ENCODE data around the gene WNT9A.

DNA sequence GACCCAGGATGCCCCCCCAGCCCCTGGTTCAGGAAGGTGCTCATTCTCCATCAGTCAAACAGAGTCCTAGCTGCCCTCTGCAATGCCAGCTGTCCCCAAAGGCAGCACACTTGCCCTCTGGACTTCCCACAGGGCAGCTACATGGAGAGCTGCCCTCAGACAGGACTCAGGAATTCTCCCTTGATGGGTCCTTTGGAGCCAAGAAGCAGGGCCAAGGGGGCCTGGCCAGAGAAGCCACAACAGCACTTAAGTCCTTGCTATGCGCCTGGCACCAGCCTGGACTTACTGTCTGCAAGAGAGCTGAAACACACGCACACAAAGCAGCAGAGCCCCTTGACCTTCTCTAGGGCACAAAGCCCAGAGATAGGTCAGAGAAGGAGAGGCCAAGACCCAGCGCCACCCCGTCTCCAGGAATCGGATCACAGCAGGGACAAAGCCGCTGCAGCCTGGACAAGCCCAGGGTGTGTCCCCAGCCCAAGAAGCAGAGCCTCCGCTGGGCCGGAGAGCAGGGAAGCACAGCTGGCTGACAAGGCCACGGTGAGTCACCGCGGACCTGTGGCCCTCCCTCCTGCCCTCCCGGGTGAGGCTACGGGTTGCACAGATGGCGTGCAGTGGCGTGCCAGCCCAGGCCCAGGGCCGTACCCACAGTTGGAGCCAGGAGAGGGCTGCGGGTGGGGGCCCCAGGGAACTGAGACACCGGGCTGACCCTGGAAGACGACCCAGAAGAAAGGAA is 1.7 kb downstream of the WNT9A start:
- TF ChIP-seq ZNF766 (CRISPR knock-in tag; conservative IDR thresholded peaks at IDR 0.05) (no peak), HDAC2 (IDR thresholded peaks at IDR 0.05) (no peak), RBM17 (IDR thresholded peaks at IDR 0.05; ENCODE audit: borderline replicate concordance, low read depth, low read length) (no peak), KLF16 (IDR thresholded peaks at IDR 0.05) (no peak), MXI1 (IDR thresholded peaks at IDR 0.05; ENCODE audit: low read depth, low read length) (no peak), HDGF (IDR thresholded peaks at IDR 0.05) (no peak), HDAC6 (IDR thresholded peaks at IDR 0.05; ENCODE audit: low read depth, low read length) (no peak), ZC3H4 (CRISPR knock-in tag; IDR thresholded peaks at IDR 0.05; ENCODE audit: borderline replicate concordance) (no peak), CAMTA2 (CRISPR knock-in tag; conservative IDR thresholded peaks at IDR 0.05) (no peak)
- TF ChIP-seq, protein P1, sequence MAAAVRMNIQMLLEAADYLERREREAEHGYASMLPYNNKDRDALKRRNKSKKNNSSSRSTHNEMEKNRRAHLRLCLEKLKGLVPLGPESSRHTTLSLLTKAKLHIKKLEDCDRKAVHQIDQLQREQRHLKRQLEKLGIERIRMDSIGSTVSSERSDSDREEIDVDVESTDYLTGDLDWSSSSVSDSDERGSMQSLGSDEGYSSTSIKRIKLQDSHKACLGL (CRISPR knock-in tag; IDR thresholded peaks at IDR 0.05; ENCODE audit: borderline replicate concordance, poor library complexity, severe bottlenecking): no peak
- TF ChIP-seq, protein P2, sequence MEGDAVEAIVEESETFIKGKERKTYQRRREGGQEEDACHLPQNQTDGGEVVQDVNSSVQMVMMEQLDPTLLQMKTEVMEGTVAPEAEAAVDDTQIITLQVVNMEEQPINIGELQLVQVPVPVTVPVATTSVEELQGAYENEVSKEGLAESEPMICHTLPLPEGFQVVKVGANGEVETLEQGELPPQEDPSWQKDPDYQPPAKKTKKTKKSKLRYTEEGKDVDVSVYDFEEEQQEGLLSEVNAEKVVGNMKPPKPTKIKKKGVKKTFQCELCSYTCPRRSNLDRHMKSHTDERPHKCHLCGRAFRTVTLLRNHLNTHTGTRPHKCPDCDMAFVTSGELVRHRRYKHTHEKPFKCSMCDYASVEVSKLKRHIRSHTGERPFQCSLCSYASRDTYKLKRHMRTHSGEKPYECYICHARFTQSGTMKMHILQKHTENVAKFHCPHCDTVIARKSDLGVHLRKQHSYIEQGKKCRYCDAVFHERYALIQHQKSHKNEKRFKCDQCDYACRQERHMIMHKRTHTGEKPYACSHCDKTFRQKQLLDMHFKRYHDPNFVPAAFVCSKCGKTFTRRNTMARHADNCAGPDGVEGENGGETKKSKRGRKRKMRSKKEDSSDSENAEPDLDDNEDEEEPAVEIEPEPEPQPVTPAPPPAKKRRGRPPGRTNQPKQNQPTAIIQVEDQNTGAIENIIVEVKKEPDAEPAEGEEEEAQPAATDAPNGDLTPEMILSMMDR (IDR thresholded peaks at IDR 0.05 in 2 of 3, conservative IDR thresholded peaks at IDR 0.05 in 1 of 3; ENCODE audit: insufficient read depth in 2 of 3, low read depth in 1 of 3, low read length in 3 of 3): no peak
- TF ChIP-seq, protein P3, sequence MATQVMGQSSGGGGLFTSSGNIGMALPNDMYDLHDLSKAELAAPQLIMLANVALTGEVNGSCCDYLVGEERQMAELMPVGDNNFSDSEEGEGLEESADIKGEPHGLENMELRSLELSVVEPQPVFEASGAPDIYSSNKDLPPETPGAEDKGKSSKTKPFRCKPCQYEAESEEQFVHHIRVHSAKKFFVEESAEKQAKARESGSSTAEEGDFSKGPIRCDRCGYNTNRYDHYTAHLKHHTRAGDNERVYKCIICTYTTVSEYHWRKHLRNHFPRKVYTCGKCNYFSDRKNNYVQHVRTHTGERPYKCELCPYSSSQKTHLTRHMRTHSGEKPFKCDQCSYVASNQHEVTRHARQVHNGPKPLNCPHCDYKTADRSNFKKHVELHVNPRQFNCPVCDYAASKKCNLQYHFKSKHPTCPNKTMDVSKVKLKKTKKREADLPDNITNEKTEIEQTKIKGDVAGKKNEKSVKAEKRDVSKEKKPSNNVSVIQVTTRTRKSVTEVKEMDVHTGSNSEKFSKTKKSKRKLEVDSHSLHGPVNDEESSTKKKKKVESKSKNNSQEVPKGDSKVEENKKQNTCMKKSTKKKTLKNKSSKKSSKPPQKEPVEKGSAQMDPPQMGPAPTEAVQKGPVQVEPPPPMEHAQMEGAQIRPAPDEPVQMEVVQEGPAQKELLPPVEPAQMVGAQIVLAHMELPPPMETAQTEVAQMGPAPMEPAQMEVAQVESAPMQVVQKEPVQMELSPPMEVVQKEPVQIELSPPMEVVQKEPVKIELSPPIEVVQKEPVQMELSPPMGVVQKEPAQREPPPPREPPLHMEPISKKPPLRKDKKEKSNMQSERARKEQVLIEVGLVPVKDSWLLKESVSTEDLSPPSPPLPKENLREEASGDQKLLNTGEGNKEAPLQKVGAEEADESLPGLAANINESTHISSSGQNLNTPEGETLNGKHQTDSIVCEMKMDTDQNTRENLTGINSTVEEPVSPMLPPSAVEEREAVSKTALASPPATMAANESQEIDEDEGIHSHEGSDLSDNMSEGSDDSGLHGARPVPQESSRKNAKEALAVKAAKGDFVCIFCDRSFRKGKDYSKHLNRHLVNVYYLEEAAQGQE (IDR thresholded peaks at IDR 0.05; ENCODE audit: borderline replicate concordance): no peak
- TF ChIP-seq, protein P3 (CRISPR knock-in tag; IDR thresholded peaks at IDR 0.05; ENCODE audit: low read depth): no peak
- TF ChIP-seq, protein P4, sequence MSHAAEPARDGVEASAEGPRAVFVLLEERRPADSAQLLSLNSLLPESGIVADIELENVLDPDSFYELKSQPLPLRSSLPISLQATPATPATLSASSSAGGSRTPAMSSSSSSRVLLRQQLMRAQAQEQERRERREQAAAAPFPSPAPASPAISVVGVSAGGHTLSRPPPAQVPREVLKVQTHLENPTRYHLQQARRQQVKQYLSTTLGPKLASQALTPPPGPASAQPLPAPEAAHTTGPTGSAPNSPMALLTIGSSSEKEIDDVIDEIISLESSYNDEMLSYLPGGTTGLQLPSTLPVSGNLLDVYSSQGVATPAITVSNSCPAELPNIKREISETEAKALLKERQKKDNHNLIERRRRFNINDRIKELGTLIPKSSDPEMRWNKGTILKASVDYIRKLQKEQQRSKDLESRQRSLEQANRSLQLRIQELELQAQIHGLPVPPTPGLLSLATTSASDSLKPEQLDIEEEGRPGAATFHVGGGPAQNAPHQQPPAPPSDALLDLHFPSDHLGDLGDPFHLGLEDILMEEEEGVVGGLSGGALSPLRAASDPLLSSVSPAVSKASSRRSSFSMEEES (CRISPR knock-in tag; IDR thresholded peaks at IDR 0.05): no peak
